SU-DHL-6 (cell line): ENCODE results near the gene E2F3.

Source experiments
- H2AFZ ChIP-seq: fragments of 200-600 bp; sonication (generic); 2 replicates; pipeline ENCODE4 v1.6.1; 2014; ENCODE audit warnings: low read depth, mild to moderate bottlenecking, moderate library complexity, mixed read lengths, antibody characterized with exemption, low read length; ENCODE audit not compliant: severe bottlenecking
- H3F3A ChIP-seq: fragments of 200-600 bp; shearing (Covaris generic); 2 replicates; pipeline ENCODE4 v1.6.0; 2016; ENCODE audit warnings: antibody characterized with exemption, mild to moderate bottlenecking; ENCODE audit not compliant: insufficient read depth
- H3K27ac ChIP-seq: fragments of 200-600 bp; sonication (generic); 2 replicates; pipeline ENCODE4 v1.5.1; 2016; ENCODE audit warnings: low read depth, mild to moderate bottlenecking, low read length, moderate library complexity, mixed read lengths
- H3K27me3 ChIP-seq: fragments of 200-600 bp; sonication (generic), shearing (Covaris generic); 2 replicates; pipeline ENCODE4 v1.6.0; 2014; ENCODE audit warnings: mild to moderate bottlenecking, low read length
- H3K36me3 ChIP-seq: fragments of 200-600 bp; sonication (generic); 2 replicates; pipeline ENCODE4 v1.6.1; 2014; ENCODE audit warnings: mild to moderate bottlenecking, low read length, mixed read lengths
- H3K4me2 ChIP-seq: fragments of 300-600, 200-600 bp; shearing (Covaris generic), sonication (generic); 2 replicates; pipeline ENCODE4 v1.6.0; 2014; ENCODE audit warnings: low read length, low read depth, mild to moderate bottlenecking; ENCODE audit not compliant: poor library complexity, severe bottlenecking
- H3K4me3 ChIP-seq: fragments of 200-600 bp; sonication (generic); 2 replicates; pipeline ENCODE4 v1.5.1; 2014; ENCODE audit warnings: antibody characterized with exemption, low read length, mild to moderate bottlenecking, mixed read lengths; ENCODE audit not compliant: insufficient read depth, poor library complexity, severe bottlenecking
- H3K79me2 ChIP-seq: fragments of 200-600 bp; sonication (generic); 2 replicates; pipeline ENCODE4 v1.6.1; 2014; ENCODE audit warnings: mild to moderate bottlenecking, low read length, moderate library complexity; ENCODE audit not compliant: insufficient read depth
- H3K9ac ChIP-seq: fragments of 200-600 bp; sonication (generic); 2 replicates; pipeline ENCODE4 v1.7.0; 2014; ENCODE audit warnings: mild to moderate bottlenecking, low read length
- H3K9me2 ChIP-seq: fragments of 200-600 bp; sonication (generic); replicated peaks from 2 replicates; pipeline ENCODE4 v1.6.1; 2014; ENCODE audit warnings: low read length; ENCODE audit not compliant: insufficient read depth
- H3K9me3 ChIP-seq: fragments of 200-600 bp; sonication (generic); 2 replicates; pipeline ENCODE4 v1.6.1; 2014; ENCODE audit warnings: low read length, mixed read lengths; ENCODE audit not compliant: insufficient read depth
- H4K20me1 ChIP-seq: fragments of 200-600 bp; sonication (generic); 2 replicates; pipeline ENCODE4 v1.6.1; 2014; ENCODE audit warnings: low read depth, mild to moderate bottlenecking, antibody characterized with exemption, low read length, moderate library complexity, mixed read lengths
- EZH2phosphoT487 ChIP-seq: fragments of 200-600 bp; sonication (generic), shearing (Covaris generic); conservative IDR thresholded peaks from 2 replicates; pipeline ENCODE4 v1.6.1; 2018; ENCODE audit warnings: mild to moderate bottlenecking, antibody characterized with exemption, low read length, moderate library complexity, mixed read lengths
- TF ChIP-seq, protein P1 (sequence below): fragments of 200-600 bp; sonication (generic); IDR thresholded peaks from one replicate; pipeline ENCODE4 v1.5.1; 2017; ENCODE audit warnings: antibody characterized with exemption, mild to moderate bottlenecking, low read length, moderate library complexity; ENCODE audit not compliant: insufficient read depth, poor library complexity, severe bottlenecking

The E2F3 gene

GRCh38 chr6:20490591-20490990 lies 88.9 kb downstream of the E2F3 start:
- Histone ChIP-seq H3K9ac (no peak overlapping the region), H3K9me3 (no peaks in the 10 kb centered on the region), H3K36me3 (peaks cover 29% of the 10 kb centered on the region), H3K4me3 (no peak overlapping the region), H3K27me3 (no peaks in the 10 kb centered on the region), H4K20me1 (0 out of 2 replicates have a peak, but pooled peaks cover 2% of the 10 kb centered on the region), H2AFZ (no peak overlapping the region), H3K79me2 (no peaks in the 10 kb centered on the region), H3K9me2 (no peaks in the 10 kb centered on the region), H3K4me2 (no peak overlapping the region), H3K27ac (no peak overlapping the region), H3F3A (no peaks in the 10 kb centered on the region)
- TF ChIP-seq, protein P1, sequence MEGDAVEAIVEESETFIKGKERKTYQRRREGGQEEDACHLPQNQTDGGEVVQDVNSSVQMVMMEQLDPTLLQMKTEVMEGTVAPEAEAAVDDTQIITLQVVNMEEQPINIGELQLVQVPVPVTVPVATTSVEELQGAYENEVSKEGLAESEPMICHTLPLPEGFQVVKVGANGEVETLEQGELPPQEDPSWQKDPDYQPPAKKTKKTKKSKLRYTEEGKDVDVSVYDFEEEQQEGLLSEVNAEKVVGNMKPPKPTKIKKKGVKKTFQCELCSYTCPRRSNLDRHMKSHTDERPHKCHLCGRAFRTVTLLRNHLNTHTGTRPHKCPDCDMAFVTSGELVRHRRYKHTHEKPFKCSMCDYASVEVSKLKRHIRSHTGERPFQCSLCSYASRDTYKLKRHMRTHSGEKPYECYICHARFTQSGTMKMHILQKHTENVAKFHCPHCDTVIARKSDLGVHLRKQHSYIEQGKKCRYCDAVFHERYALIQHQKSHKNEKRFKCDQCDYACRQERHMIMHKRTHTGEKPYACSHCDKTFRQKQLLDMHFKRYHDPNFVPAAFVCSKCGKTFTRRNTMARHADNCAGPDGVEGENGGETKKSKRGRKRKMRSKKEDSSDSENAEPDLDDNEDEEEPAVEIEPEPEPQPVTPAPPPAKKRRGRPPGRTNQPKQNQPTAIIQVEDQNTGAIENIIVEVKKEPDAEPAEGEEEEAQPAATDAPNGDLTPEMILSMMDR, result no peak
- TF ChIP-seq EZH2phosphoT487, result no peak

DNA sequence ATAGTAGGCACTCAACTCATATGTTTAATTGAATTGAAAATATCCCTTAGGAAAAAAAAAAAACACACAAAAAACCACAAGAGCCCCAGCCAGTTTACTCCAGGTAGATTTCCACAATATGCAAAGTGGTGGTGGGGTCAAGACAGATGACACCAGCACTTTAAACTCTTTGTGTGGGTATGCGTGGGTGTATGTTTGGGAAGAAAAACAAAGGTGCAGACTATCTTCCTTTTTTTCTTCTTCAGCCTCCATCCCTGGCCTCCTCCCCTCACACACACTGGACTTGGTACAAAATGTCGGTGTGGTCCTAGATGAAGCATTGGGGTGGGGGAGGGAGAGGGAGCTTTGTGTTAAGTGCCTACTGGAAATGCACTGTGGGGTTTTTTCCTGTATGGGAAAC lies 90.4 kb downstream of the E2F3 start:
- TF ChIP-seq EZH2phosphoT487, result no peak
- TF ChIP-seq, protein P1, result no peak
- Histone ChIP-seq H4K20me1 (0 out of 2 replicates have a peak, but pooled peaks cover 2% of the 10 kb centered on the region), H3K9ac (no peak overlapping the region), H3K4me3 (no peak overlapping the region), H3K27ac (no peak overlapping the region), H3K9me3 (no peaks in the 10 kb centered on the region), H2AFZ (no peak overlapping the region), H3K79me2 (no peaks in the 10 kb centered on the region), H3K36me3 (peaks cover 22% of the 10 kb centered on the region), H3F3A (no peaks in the 10 kb centered on the region), H3K27me3 (no peaks in the 10 kb centered on the region), H3K4me2 (no peak overlapping the region), H3K9me2 (no peaks in the 10 kb centered on the region)

- H3K27ac ChIP-seq, result no peak overlapping the region
- H3K9me2 ChIP-seq, result no peaks in the 10 kb centered on the region
- H3F3A ChIP-seq, result no peaks in the 10 kb centered on the region; the same call in 1 of the 2 replicates
- H3K9ac ChIP-seq, result no peak overlapping the region
- no peaks in the 10 kb centered on the region for H3K27me3 ChIP-seq
- H3K4me2 ChIP-seq, result no peak overlapping the region
- H3K9me3 ChIP-seq, result no peaks in the 10 kb centered on the region
- H4K20me1 ChIP-seq, result no peaks in the 10 kb centered on the region
- no peak overlapping the region for H2AFZ ChIP-seq
- no peaks in the 10 kb centered on the region for H3K36me3 ChIP-seq
- no peak overlapping the region for H3K4me3 ChIP-seq
- TF ChIP-seq, protein P1, result no peak
- TF ChIP-seq EZH2phosphoT487, result no peak
- no peaks in the 10 kb centered on the region for H3K79me2 ChIP-seq
Measured at GRCh38 chr6:20497216-20498040, 95.7 kb downstream of the E2F3 start.
